ENCODE data around the gene DPYD.

Gene DPYD

DNA sequence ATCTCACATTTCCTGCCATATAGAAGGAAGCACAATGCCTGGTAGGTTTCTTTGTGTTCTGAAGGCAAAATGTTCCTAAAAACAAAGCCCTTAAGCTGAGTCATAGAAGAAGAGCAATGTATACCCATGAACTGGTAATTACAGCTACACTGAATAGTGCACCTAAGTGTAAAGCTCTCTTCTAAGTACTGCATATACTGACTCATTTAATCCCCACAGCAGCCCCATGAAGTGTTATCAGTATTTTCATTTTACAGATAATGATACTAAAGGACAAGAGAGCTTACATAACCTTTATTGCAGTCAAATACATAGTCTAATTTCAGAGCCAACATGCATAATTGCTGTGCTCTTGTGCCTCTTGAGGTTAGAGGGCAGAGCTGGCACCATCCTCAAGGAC lies 239.9 kb downstream of the DPYD start:
- no peaks in the 10 kb centered on the region for H3K4me1 ChIP-seq (ENCODE audit: low read length)
- TF ChIP-seq, protein P1, sequence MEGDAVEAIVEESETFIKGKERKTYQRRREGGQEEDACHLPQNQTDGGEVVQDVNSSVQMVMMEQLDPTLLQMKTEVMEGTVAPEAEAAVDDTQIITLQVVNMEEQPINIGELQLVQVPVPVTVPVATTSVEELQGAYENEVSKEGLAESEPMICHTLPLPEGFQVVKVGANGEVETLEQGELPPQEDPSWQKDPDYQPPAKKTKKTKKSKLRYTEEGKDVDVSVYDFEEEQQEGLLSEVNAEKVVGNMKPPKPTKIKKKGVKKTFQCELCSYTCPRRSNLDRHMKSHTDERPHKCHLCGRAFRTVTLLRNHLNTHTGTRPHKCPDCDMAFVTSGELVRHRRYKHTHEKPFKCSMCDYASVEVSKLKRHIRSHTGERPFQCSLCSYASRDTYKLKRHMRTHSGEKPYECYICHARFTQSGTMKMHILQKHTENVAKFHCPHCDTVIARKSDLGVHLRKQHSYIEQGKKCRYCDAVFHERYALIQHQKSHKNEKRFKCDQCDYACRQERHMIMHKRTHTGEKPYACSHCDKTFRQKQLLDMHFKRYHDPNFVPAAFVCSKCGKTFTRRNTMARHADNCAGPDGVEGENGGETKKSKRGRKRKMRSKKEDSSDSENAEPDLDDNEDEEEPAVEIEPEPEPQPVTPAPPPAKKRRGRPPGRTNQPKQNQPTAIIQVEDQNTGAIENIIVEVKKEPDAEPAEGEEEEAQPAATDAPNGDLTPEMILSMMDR (IDR thresholded peaks at IDR 0.05; ENCODE audit: low read length): no peak
- TF ChIP-seq EZH2phosphoT487 (IDR thresholded peaks at IDR 0.05; ENCODE audit: low read length) (no peak), EZH2 (optimal IDR thresholded peaks at IDR 0.05; ENCODE audit: low read depth, low read length) (no peak)
- H3K27ac ChIP-seq (ENCODE audit: low read length): no peak overlapping the region
- DNase-seq: no peak
- no peaks in the 10 kb centered on the region for H4K20me1 ChIP-seq (ENCODE audit: insufficient read depth, low read length)
- H3K9ac ChIP-seq (ENCODE audit: low read length): no peak overlapping the region
- H2AFZ ChIP-seq (ENCODE audit: low read length): no peak overlapping the region
- no peaks in the 10 kb centered on the region for H3K36me3 ChIP-seq (replicated peaks; ENCODE audit: insufficient read depth, low read length)
- H3K9me2 ChIP-seq (replicated peaks; ENCODE audit: insufficient read depth, low read length): no peaks in the 10 kb centered on the region
- no peaks in the 10 kb centered on the region for H3K27me3 ChIP-seq (replicated peaks; ENCODE audit: insufficient read depth, low read length)
- H3K9me3 ChIP-seq (replicated peaks; ENCODE audit: insufficient read depth, low read length): no peaks in the 10 kb centered on the region
- H3K4me2 ChIP-seq (ENCODE audit: low read depth, low read length): no peak overlapping the region
- no peaks in the 10 kb centered on the region for H3F3A ChIP-seq (ENCODE audit: insufficient read depth, low read length)
- H3K4me3 ChIP-seq (ENCODE audit: low read length): no peak overlapping the region
- H3K79me2 ChIP-seq (ENCODE audit: low read length): no peaks in the 10 kb centered on the region

DNA sequence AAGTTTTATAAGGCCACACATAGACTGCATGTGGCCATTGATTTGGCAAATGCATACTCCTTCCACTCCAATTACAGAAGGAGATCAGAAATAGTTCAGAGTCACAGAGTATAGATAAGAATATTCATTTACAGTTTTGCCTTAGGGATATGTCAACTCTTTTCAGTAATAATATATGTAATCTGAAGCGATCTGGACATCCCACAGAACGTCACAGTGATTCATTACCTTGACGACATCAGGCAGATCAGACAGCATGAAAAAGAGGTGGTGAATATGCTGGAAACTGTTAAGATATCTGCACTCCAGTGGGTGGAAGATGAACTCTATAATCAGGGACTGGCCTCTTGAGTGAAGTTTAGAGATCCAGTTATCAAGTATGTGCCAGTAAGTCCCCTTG lies 240.4 kb downstream of the DPYD start:
- no peak for TF ChIP-seq EZH2 (optimal IDR thresholded peaks at IDR 0.05; ENCODE audit: low read depth, low read length)
- TF ChIP-seq EZH2phosphoT487 (IDR thresholded peaks at IDR 0.05; ENCODE audit: low read length): no peak
- Histone ChIP-seq H3K4me3 (ENCODE audit: low read length) (no peak overlapping the region), H4K20me1 (ENCODE audit: insufficient read depth, low read length) (no peaks in the 10 kb centered on the region), H3K9me3 (replicated peaks; ENCODE audit: insufficient read depth, low read length) (no peaks in the 10 kb centered on the region), H3K4me1 (ENCODE audit: low read length) (no peaks in the 10 kb centered on the region), H3K79me2 (ENCODE audit: low read length) (no peaks in the 10 kb centered on the region), H3K9ac (ENCODE audit: low read length) (no peak overlapping the region), H3K9me2 (replicated peaks; ENCODE audit: insufficient read depth, low read length) (no peaks in the 10 kb centered on the region), H3K4me2 (ENCODE audit: low read depth, low read length) (no peak overlapping the region), H3F3A (ENCODE audit: insufficient read depth, low read length) (no peaks in the 10 kb centered on the region), H2AFZ (ENCODE audit: low read length) (no peak overlapping the region), H3K27ac (ENCODE audit: low read length) (no peak overlapping the region), H3K27me3 (replicated peaks; ENCODE audit: insufficient read depth, low read length) (no peaks in the 10 kb centered on the region), H3K36me3 (replicated peaks; ENCODE audit: insufficient read depth, low read length) (no peaks in the 10 kb centered on the region)
- DNase-seq: no peak

DNA sequence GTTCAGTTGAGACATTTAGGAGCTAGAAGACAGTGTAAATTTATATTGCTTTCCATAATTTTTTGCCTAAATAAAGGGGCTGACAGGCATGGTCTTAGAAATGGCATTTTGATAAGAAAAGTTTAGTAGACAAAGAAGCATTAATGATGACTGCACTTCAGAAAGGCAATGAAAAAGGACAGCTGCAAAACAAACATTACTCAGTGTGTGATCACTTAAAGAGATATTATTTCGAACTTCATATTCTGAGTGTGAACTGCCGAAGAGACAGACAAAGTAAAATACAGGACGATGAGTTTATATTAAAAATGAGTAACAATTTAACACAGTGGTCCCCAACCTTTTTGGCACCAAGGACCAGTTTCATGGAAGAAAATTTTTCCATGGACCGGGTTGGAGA lies 243.1 kb downstream of the DPYD start:
- Histone ChIP-seq H3K9ac (ENCODE audit: low read length) (no peak overlapping the region), H3K9me3 (replicated peaks; ENCODE audit: insufficient read depth, low read length) (no peaks in the 10 kb centered on the region), H3K4me2 (ENCODE audit: low read depth, low read length) (no peak overlapping the region), H3K79me2 (ENCODE audit: low read length) (no peaks in the 10 kb centered on the region), H3K9me2 (replicated peaks; ENCODE audit: insufficient read depth, low read length) (no peaks in the 10 kb centered on the region), H3K4me3 (ENCODE audit: low read length) (no peak overlapping the region), H2AFZ (ENCODE audit: low read length) (no peak overlapping the region), H4K20me1 (ENCODE audit: insufficient read depth, low read length) (no peaks in the 10 kb centered on the region), H3K36me3 (replicated peaks; ENCODE audit: insufficient read depth, low read length) (no peaks in the 10 kb centered on the region), H3K27me3 (replicated peaks; ENCODE audit: insufficient read depth, low read length) (no peaks in the 10 kb centered on the region), H3K27ac (ENCODE audit: low read length) (no peak overlapping the region), H3F3A (ENCODE audit: insufficient read depth, low read length) (no peaks in the 10 kb centered on the region), H3K4me1 (ENCODE audit: low read length) (no peaks in the 10 kb centered on the region)
- no peak for DNase-seq
- TF ChIP-seq EZH2 (optimal IDR thresholded peaks at IDR 0.05; ENCODE audit: low read depth, low read length) (no peak), EZH2phosphoT487 (IDR thresholded peaks at IDR 0.05; ENCODE audit: low read length) (no peak)
- TF ChIP-seq, protein P1 (IDR thresholded peaks at IDR 0.05; ENCODE audit: low read length): no peak

DNA sequence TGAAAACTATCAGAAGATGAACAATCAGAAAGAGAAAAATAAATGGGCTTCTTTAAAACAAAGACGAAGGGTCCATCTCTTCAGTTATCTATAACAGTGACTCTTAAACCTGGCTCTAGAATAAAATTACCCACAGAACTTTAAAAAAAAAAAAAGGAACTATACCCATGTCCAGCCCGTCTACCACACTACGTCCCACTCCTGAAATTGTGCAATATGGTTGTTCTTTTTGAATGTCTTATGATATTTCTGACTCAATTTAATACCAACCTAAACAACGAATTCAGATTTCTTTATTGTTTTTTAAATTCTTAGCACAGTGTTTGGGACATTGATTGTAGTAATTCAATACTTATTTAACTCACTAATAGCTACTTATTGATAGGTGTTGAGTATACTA lies 246.3 kb downstream of the DPYD start:
- H3F3A ChIP-seq (ENCODE audit: insufficient read depth, low read length): no peaks in the 10 kb centered on the region
- no peaks in the 10 kb centered on the region for H3K9me2 ChIP-seq (replicated peaks; ENCODE audit: insufficient read depth, low read length)
- no peak overlapping the region for H3K4me2 ChIP-seq (ENCODE audit: low read depth, low read length)
- H3K27me3 ChIP-seq (replicated peaks; ENCODE audit: insufficient read depth, low read length): no peaks in the 10 kb centered on the region
- no peaks in the 10 kb centered on the region for H4K20me1 ChIP-seq (ENCODE audit: insufficient read depth, low read length)
- no peak overlapping the region for H2AFZ ChIP-seq (ENCODE audit: low read length)
- no peak for DNase-seq
- H3K36me3 ChIP-seq (replicated peaks; ENCODE audit: insufficient read depth, low read length): no peaks in the 10 kb centered on the region
- no peaks in the 10 kb centered on the region for H3K4me1 ChIP-seq (ENCODE audit: low read length)
- no peaks in the 10 kb centered on the region for H3K9me3 ChIP-seq (replicated peaks; ENCODE audit: insufficient read depth, low read length)
- no peak overlapping the region for H3K27ac ChIP-seq (ENCODE audit: low read length)
- H3K79me2 ChIP-seq (ENCODE audit: low read length): no peaks in the 10 kb centered on the region
- TF ChIP-seq EZH2 (optimal IDR thresholded peaks at IDR 0.05; ENCODE audit: low read depth, low read length) (no peak), EZH2phosphoT487 (IDR thresholded peaks at IDR 0.05; ENCODE audit: low read length) (no peak)
- TF ChIP-seq, protein P1 (IDR thresholded peaks at IDR 0.05; ENCODE audit: low read length): no peak
- H3K9ac ChIP-seq (ENCODE audit: low read length): no peak overlapping the region
- H3K4me3 ChIP-seq (ENCODE audit: low read length): no peak overlapping the region
